ENCODE results near the gene ITGB5.

- TF ChIP-seq, protein P1, sequence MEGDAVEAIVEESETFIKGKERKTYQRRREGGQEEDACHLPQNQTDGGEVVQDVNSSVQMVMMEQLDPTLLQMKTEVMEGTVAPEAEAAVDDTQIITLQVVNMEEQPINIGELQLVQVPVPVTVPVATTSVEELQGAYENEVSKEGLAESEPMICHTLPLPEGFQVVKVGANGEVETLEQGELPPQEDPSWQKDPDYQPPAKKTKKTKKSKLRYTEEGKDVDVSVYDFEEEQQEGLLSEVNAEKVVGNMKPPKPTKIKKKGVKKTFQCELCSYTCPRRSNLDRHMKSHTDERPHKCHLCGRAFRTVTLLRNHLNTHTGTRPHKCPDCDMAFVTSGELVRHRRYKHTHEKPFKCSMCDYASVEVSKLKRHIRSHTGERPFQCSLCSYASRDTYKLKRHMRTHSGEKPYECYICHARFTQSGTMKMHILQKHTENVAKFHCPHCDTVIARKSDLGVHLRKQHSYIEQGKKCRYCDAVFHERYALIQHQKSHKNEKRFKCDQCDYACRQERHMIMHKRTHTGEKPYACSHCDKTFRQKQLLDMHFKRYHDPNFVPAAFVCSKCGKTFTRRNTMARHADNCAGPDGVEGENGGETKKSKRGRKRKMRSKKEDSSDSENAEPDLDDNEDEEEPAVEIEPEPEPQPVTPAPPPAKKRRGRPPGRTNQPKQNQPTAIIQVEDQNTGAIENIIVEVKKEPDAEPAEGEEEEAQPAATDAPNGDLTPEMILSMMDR (IDR thresholded peaks at IDR 0.05; ENCODE audit: extremely low read depth in 1 of 2, insufficient read depth in 1 of 2, low read depth in 1 of 2, low read length in 2 of 2) = no peak
- TF ChIP-seq JUN (IDR thresholded peaks at IDR 0.05; ENCODE audit: borderline replicate concordance, insufficient read depth, insufficient read length, low read depth) (no peak), POLR2A (IDR thresholded peaks at IDR 0.05; ENCODE audit: low read depth, low read length) (no peak), EZH2 (IDR thresholded peaks at IDR 0.05; ENCODE audit: borderline replicate concordance, low read depth, low read length, severe bottlenecking) (no peak), MAX (IDR thresholded peaks at IDR 0.05; ENCODE audit: insufficient read depth, insufficient read length) (no peak), POLR2AphosphoS5 (IDR thresholded peaks at IDR 0.05; ENCODE audit: insufficient read depth, low read depth, low read length) (no peak), MYC (IDR thresholded peaks at IDR 0.05; ENCODE audit: low read depth, low read length) (no peak), GATA2 (IDR thresholded peaks at IDR 0.05; ENCODE audit: insufficient read depth, insufficient read length, low read depth, low read length) (no peak), FOS (IDR thresholded peaks at IDR 0.05; ENCODE audit: borderline replicate concordance, insufficient read depth, low read length) (no peak)
Observed at GRCh38 chr3:124818398-124819091, 68.6 kb downstream of the ITGB5 start.

All from endothelial cell of umbilical vein (primary cell).